GM10847 (cell line): ENCODE data around the gene HMGB1.

Source experiments
- POLR2A ChIP-seq: IDR thresholded peaks from 2 replicates; pipeline ENCODE4 v1.6.1; 2011; ENCODE audit not compliant: insufficient read length; ENCODE audit errors: extremely low read depth

The HMGB1 gene

DNA sequence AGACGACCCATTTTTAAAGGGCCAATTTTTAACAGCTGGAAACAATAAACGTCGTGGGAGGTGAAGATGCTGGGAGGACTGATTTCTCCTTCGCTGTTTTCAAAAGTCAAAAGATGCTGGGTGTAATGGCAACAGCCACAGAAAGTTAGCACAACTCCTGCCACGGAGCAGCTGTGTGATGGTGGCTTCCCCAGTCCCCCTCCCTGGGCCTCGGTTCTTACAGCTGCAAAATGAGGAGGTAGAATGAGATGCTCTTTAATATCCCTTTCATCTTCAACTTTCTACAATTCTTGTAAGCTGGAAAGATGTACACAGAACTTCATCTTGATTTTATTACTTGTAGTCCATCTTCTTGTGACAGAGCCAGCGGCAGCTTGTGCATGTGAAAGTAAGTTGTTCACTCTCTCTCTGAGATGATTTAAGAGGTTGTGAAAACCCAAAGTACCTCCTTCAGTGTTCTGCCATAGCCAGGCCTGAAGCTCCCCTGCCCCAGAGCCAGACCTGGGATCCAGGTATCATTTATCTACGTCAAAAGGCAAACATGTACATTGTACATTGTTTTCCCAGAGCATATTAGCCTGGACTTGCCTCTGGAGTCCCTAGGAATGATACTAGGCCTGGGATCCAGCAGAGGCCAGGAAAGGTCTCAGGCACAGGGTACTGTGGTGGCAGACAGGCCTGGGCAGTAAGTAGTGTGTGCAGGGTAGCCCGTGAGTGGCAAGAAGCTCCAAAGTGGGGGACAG is 46.8 kb downstream of the HMGB1 start:
- no peak for TF ChIP-seq POLR2A

DNA sequence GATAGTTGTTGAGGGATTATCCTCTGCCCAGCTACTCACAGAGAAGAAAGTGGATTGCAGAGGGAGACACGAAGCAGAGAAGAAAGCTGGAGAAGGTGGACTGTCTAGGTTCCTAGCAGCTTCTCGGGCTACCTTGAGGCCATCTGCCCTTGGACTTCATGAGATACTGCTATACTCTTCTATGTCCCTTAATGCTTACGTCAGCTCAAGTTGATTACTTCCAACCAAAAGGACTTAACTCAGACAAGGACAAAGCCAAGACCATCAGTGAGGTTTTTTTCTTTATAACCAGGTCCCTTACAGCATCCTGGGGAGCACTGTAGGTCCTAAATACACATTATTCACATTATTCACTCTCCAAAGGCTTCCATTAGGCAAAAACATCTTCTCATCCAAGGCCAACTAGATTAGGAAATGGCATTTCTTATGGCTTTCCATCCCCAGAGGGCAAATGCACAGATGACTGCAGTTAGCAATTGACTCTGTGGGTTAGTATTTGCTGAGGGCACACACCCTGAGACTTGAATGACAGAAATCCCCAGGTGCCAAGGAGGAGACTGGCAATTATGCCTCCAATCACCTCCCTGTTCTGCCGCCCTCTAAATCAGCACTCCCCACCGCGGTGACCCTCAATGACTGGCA is 47.5 kb downstream of the HMGB1 start:
- TF ChIP-seq POLR2A: no peak

DNA sequence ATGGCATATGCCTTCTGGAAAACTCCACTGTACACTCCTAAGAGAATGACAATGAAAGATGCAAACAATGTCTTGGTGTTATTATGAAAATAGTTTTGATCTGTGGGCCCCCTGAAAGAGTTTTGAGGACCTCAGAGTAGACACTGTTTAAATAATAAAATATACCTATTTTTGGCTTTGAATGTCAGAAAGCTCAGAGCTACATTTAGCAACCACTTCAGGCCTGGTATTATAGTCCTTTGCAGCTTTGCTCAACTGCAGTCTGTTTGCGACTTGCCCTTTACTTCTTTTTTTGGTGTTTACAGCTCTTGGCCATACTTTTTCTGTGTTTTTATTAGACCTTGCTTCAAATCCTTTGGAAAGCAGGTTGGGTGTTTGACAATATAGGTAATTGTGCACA is 49.3 kb downstream of the HMGB1 start:
- TF ChIP-seq POLR2A: no peak

DNA sequence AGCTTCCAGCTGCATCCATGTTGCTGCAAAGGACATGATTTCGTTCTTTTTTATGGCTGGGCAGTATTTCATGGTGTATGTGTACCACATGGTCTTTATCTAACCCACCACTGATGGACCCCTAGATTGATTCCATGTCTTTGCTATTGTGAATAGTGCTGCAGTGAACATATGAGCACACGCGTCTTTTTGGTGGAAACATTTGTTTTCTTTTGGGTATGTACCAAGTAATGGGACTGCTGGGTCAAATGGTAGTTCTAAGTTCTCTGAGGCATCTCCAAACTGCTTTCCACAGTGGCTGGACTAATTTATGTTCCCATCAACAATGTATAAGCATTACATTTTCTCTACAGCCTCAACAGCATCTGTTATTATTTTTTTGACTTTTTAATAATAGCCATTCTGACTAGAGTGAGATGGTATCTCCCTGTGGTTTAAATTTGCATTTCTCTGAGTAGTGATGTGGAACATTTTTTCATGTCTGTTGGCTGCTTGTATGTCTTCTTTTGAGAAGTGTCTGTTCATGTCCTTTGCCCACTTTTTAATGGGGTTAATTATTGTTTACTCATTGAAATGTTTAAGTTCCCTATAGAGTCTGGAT is 50.2 kb downstream of the HMGB1 start:
- no peak for TF ChIP-seq POLR2A

DNA sequence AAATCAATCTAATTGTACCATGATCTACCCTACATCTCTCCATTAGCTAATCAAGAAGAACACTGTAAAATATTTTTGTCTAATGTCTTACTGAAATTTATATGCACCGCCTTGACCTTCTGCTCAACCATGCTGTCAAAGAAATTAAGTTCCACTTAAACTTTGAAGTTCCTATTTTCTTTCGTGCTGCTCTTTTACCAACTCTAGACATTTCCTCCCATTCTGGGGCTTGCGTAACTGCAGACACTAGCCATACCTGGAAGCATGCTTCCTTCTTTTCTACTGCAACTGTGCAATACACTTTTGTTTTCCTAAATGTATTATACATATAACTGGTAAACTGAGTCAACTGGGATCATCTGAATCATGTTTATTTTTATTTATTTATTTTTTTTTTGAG is 51.9 kb downstream of the HMGB1 start:
- TF ChIP-seq POLR2A: no peak

DNA sequence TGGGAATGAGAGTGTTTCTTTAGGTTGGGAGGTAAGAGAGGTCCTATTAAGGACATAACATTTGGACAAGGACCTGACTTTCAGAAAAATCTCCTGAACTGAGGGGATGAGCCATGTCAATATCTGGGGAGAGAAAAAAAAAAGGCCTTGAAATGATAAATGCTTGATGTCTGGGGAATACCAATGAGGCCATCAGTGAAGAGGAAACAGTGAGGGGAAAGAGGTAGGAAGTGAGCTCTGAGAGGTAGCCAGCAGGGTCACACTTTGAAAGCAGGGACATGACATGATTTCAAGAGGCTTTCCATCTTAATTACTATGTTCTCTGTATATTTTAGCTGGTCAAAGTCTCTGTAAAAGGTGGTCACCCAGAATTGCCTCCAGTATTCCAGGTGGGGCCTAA is 53.4 kb downstream of the HMGB1 start:
- no peak for TF ChIP-seq POLR2A

DNA sequence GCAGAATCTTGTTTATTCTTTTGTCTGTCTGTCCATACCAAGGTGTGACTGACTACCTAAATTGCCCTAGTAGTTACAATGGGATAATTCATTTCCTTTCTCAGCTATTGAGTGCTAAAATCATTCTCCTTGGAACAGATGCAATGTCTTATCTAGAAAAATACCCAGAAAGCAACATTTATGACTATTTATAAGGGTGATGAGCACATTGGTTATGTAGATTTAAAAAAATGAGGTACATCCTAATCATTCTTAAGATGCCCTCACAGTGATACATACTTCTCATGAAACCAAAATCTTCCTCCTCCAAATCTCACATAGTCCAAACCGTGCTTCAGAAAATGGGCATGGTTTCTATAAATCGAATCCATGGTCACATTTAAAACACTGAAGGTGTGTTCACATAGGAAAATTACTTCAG is 55.0 kb downstream of the HMGB1 start:
- no peak for TF ChIP-seq POLR2A

DNA sequence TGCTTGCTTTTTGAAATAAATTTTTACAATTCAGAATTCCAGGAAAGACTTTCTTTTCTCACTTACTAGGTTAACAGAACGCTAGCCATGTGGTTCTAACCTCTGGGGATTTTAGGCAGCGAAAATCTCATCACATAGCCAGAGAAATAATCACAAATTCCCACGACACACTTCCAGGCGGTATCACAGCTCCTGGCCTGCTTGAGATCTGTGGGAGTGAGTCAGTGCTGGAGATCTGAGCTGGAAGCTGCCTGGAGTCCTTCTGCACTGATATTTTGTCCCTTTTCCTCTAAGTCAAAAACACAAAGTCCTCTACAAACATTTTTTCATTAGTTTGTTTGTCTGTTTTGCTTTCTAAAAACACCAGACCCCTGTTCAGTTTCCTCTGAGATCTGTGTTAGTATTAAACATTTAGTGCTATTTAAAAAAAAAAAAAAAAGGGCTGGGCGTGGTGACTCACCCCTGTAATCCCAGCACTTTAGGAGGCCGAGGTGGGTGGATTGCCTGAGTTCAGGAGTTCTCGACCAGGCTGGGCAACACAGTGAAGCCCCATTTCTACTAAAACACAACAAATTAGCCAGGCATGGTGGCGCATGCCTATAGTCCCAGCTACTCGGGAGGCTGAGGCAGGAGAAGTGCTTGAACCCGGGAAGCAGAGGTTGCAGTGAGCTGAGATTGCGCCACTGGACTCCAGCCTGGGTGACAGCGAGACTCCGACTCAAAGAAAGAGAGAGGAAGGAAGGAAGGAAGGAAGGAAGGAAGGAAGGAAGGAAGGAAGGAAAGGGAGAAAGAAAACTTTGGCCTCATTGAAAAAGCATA is 55.6 kb downstream of the HMGB1 start:
- TF ChIP-seq POLR2A: no peak

DNA sequence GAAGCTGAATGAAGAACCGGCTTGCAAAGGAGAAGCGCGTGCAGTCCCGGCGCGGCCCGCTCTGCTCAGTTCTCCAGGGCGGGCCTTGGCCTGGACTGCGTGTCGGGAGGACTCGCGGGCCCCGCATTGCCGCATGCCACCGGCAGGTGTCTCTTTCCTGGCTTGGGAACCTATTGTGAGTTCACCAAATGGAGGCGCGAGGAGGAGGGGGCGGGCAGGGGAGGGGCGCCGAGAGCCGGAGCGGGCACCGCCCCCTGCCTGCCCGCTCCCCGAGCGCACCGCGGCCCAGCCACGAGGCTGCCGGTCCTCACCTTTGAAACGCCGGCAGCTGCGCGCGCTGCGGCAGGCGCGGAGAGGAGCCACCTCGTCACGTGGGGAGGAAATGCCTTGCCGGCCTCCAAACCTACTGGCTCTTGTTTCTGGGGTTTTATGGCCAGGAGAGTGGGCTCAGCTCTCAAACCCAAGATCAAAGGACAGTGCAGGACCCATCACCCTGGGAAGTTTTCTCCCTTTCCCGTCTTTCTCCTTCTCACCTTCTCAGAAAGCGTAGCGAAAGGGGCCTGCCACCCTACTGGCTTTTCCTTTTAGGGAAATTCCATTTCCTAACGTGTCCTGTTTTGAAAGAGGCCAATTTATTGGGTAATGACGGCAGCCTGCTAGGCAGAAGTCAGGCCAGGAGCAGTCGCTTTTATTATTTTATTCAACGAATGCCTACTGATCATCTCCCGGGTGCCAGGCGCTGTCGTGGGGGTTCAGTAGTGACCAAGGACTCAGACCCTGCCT is 57.2 kb downstream of the HMGB1 start:
- TF ChIP-seq POLR2A: no peak

DNA sequence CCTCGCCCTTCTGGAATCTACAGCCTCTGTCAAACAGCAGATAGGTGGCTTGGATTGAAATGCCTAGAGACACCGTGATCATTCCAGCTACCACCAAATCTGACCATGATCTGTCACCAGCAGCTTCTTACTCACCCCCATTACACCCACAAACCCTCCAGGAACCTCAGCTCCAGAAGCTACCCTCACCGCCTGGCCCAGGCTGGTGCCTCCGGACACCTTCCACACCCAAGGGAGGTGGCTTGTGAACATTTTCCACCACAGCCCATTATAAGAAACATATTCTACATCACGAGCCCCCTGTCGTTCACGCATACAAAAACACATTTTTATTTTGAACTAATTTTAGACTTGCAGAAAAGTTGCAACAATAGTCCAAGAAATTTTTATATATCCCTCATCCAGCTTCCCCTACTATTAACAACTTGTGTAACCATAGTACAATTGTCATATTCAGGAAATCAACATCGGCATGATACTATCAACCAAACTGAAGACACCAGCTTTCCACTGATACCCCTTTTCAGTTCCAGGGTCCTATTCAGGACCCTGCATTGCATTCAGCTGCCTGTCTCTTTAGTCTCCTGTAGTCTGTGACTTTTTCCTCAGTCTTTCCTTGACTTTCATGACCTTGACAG is 58.8 kb downstream of the HMGB1 start:
- no peak for TF ChIP-seq POLR2A
